ENCODE results near the gene TYR.
"Not testable (repeated sequence)": the region's sequence is repeated elsewhere in the genome, so short reads cannot be mapped to it uniquely, and the experiment has no call there.

The TYR gene

GRCh38 chr11:89275966-89276365, 98.3 kb downstream of the TYR start:
- no peak for DNase-seq (ENCODE audit: extremely low read depth, insufficient read length)
- Histone ChIP-seq H3K4me3 (replicated peaks; ENCODE audit: low read depth, low read length) (no peak overlapping the region), H3K27me3 (replicated peaks; ENCODE audit: control insufficient read depth, insufficient read depth, low read length) (no peaks in the 10 kb centered on the region), H3K36me3 (ENCODE audit: control insufficient read depth, insufficient read depth, low read length) (no peaks in the 10 kb centered on the region)
- TF ChIP-seq CTCF (IDR thresholded peaks at IDR 0.05; ENCODE audit: insufficient read depth, low read length, poor library complexity, severe bottlenecking) = no peak

- Histone ChIP-seq H3K27me3 (replicated peaks; ENCODE audit: control insufficient read depth, insufficient read depth, low read length) (no peaks in the 10 kb centered on the region), H3K36me3 (ENCODE audit: control insufficient read depth, insufficient read depth, low read length) (no peaks in the 10 kb centered on the region), H3K4me3 (replicated peaks; ENCODE audit: low read depth, low read length) (no peak overlapping the region)
- TF ChIP-seq CTCF (IDR thresholded peaks at IDR 0.05; ENCODE audit: insufficient read depth, low read length, poor library complexity, severe bottlenecking) = no peak
- DNase-seq (ENCODE audit: extremely low read depth, insufficient read length) = no peak
Observed at GRCh38 chr11:89279176-89279575, 101.5 kb downstream of the TYR start.

GRCh38 chr11:89281032-89281677, 103.5 kb downstream of the TYR start:
- H3K27me3 ChIP-seq (replicated peaks; ENCODE audit: control insufficient read depth, insufficient read depth, low read length); H3K4me3 ChIP-seq (replicated peaks; ENCODE audit: low read depth, low read length); DNase-seq (ENCODE audit: extremely low read depth, insufficient read length); H3K36me3 ChIP-seq (ENCODE audit: control insufficient read depth, insufficient read depth, low read length): not testable (repeated sequence)

- H3K36me3 ChIP-seq (ENCODE audit: control insufficient read depth, insufficient read depth, low read length); H3K4me3 ChIP-seq (replicated peaks; ENCODE audit: low read depth, low read length); H3K27me3 ChIP-seq (replicated peaks; ENCODE audit: control insufficient read depth, insufficient read depth, low read length); DNase-seq (ENCODE audit: extremely low read depth, insufficient read length): not testable (repeated sequence)
Observed at GRCh38 chr11:89286601-89287000, 108.9 kb downstream of the TYR start.

- not testable (repeated sequence) for H3K4me3 ChIP-seq (replicated peaks; ENCODE audit: low read depth, low read length); DNase-seq (ENCODE audit: extremely low read depth, insufficient read length); H3K27me3 ChIP-seq (replicated peaks; ENCODE audit: control insufficient read depth, insufficient read depth, low read length); H3K36me3 ChIP-seq (ENCODE audit: control insufficient read depth, insufficient read depth, low read length)
Observed at GRCh38 chr11:89288004-89288403, 110.3 kb downstream of the TYR start.

- H3K36me3 ChIP-seq (ENCODE audit: control insufficient read depth, insufficient read depth, low read length) = no peaks in the 10 kb centered on the region
- no peak overlapping the region for H3K4me3 ChIP-seq (replicated peaks; ENCODE audit: low read depth, low read length)
- no peaks in the 10 kb centered on the region for H3K27me3 ChIP-seq (replicated peaks; ENCODE audit: control insufficient read depth, insufficient read depth, low read length)
- TF ChIP-seq CTCF (IDR thresholded peaks at IDR 0.05; ENCODE audit: insufficient read depth, low read length, poor library complexity, severe bottlenecking) = no peak
- DNase-seq (ENCODE audit: extremely low read depth, insufficient read length) = no peak
Observed at GRCh38 chr11:89293965-89294679, 116.4 kb downstream of the TYR start.

GRCh38 chr11:89295023-89295422, 117.3 kb downstream of the TYR start:
- not testable (repeated sequence) for H3K4me3 ChIP-seq (replicated peaks; ENCODE audit: low read depth, low read length); H3K36me3 ChIP-seq (ENCODE audit: control insufficient read depth, insufficient read depth, low read length); DNase-seq (ENCODE audit: extremely low read depth, insufficient read length); H3K27me3 ChIP-seq (replicated peaks; ENCODE audit: control insufficient read depth, insufficient read depth, low read length)

- H3K27me3 ChIP-seq (replicated peaks; ENCODE audit: control insufficient read depth, insufficient read depth, low read length); H3K4me3 ChIP-seq (replicated peaks; ENCODE audit: low read depth, low read length); DNase-seq (ENCODE audit: extremely low read depth, insufficient read length); H3K36me3 ChIP-seq (ENCODE audit: control insufficient read depth, insufficient read depth, low read length): not testable (repeated sequence)
Observed at GRCh38 chr11:89303029-89303428, 125.4 kb downstream of the TYR start.

- not testable (repeated sequence) for DNase-seq (ENCODE audit: extremely low read depth, insufficient read length); H3K36me3 ChIP-seq (ENCODE audit: control insufficient read depth, insufficient read depth, low read length); H3K27me3 ChIP-seq (replicated peaks; ENCODE audit: control insufficient read depth, insufficient read depth, low read length); H3K4me3 ChIP-seq (replicated peaks; ENCODE audit: low read depth, low read length)
Observed at GRCh38 chr11:89308272-89308671, 130.6 kb downstream of the TYR start.

GRCh38 chr11:89309321-89309985, 131.8 kb downstream of the TYR start:
- not testable (repeated sequence) for DNase-seq (ENCODE audit: extremely low read depth, insufficient read length); H3K27me3 ChIP-seq (replicated peaks; ENCODE audit: control insufficient read depth, insufficient read depth, low read length); H3K36me3 ChIP-seq (ENCODE audit: control insufficient read depth, insufficient read depth, low read length); H3K4me3 ChIP-seq (replicated peaks; ENCODE audit: low read depth, low read length)

GRCh38 chr11:89310607-89311006, 132.9 kb downstream of the TYR start:
- H3K36me3 ChIP-seq (ENCODE audit: control insufficient read depth, insufficient read depth, low read length); H3K4me3 ChIP-seq (replicated peaks; ENCODE audit: low read depth, low read length); H3K27me3 ChIP-seq (replicated peaks; ENCODE audit: control insufficient read depth, insufficient read depth, low read length); DNase-seq (ENCODE audit: extremely low read depth, insufficient read length): not testable (repeated sequence)

Data from GM06990 (cell line).